HG02885 (cell line): ENCODE results near the gene STAP2.

Experiments
- ATAC-seq: cut with Tn5 transposase; IDR thresholded peaks from one replicate; pipeline ENCODE4 v1.9.1; 2021; ENCODE audit warnings: mild to moderate bottlenecking; ENCODE audit not compliant: unreplicated experiment, poor library complexity

STAP2 gene

GRCh38 chr19:4338441-4339355 lies at the start of gene STAP2:
STAP2 (minus strand) TSS chr19:4338827; CDS start chr19:4338753, 74 bp downstream.
- ATAC-seq: no peak

- no peak for ATAC-seq
These were observed 47.6 kb upstream of the STAP2 start for GRCh38 chr19:4386041-4386782.

GRCh38 chr19:4385291-4386040 lies 46.8 kb upstream of the STAP2 start:
- ATAC-seq: no peak

GRCh38 chr19:4380254-4380727 lies 41.7 kb upstream of the STAP2 start:
- no peak for ATAC-seq

- ATAC-seq: no peak
These were observed 41.0 kb upstream of the STAP2 start for GRCh38 chr19:4379383-4380253.

- no peak for ATAC-seq
These were observed 40.3 kb upstream of the STAP2 start for GRCh38 chr19:4378886-4379285.

GRCh38 chr19:4376991-4377781 lies 38.6 kb upstream of the STAP2 start:
- no peak for ATAC-seq

GRCh38 chr19:4376671-4376990 lies 38.0 kb upstream of the STAP2 start:
- ATAC-seq: no peak

GRCh38 chr19:4376028-4376670 lies 37.5 kb upstream of the STAP2 start:
- no peak for ATAC-seq

GRCh38 chr19:4375164-4376027 lies 36.8 kb upstream of the STAP2 start:
- ATAC-seq: peak; percentile 46

GRCh38 chr19:4374498-4375163 lies 36.0 kb upstream of the STAP2 start:
- no peak for ATAC-seq

GRCh38 chr19:4373601-4374497 lies 35.2 kb upstream of the STAP2 start:
- no peak for ATAC-seq

GRCh38 chr19:4373013-4373367 lies 34.4 kb upstream of the STAP2 start:
- ATAC-seq: no peak

- ATAC-seq: no peak
These were observed 33.8 kb upstream of the STAP2 start for GRCh38 chr19:4372165-4373012.
